Neural cell (in vitro differentiated cells): Measurements from ENCODE around the gene CTNNA2. TPM values are rescaled to one million over a fixed set of nuclear protein-coding genes. Genes with fewer than 3 reads are reported as not detected.
A peak's percentile ranks its signal among the peaks of the same experiment; 100 is the strongest.

Experiments used
- H2AFZ ChIP-seq: fragments of 200-600, 300-800 bp; sonication (generic), shearing (Covaris generic); 2 replicates; pipeline ENCODE4 v1.6.0; 2014; ENCODE audit warnings: low read depth, mild to moderate bottlenecking, antibody characterized with exemption, low read length, moderate library complexity
- H3F3A ChIP-seq: fragments of 200-600 bp; shearing (Covaris generic); 2 replicates; pipeline ENCODE4 v1.6.1; 2016; ENCODE audit warnings: mild to moderate bottlenecking, moderate library complexity, mixed read lengths, antibody characterized with exemption, low read length; ENCODE audit not compliant: insufficient read depth, poor library complexity, severe bottlenecking
- H3K27ac ChIP-seq: fragments of 200-600, 300-800 bp; sonication (generic), shearing (Covaris generic); 2 replicates; pipeline ENCODE4 v1.5.1; 2014; ENCODE audit warnings: mild to moderate bottlenecking, low read length, moderate library complexity
- H3K27me3 ChIP-seq: fragments of 300-800, 200-600 bp; sonication (generic), shearing (Covaris generic); 2 replicates; pipeline ENCODE4 v1.6.0; 2014; ENCODE audit warnings: mild to moderate bottlenecking, low read depth, low read length, moderate library complexity; ENCODE audit not compliant: insufficient read depth
- H3K36me3 ChIP-seq: fragments of 300-800, 200-600 bp; sonication (generic), shearing (Covaris generic); 2 replicates; pipeline ENCODE4 v1.5.1; 2014; ENCODE audit warnings: mild to moderate bottlenecking, antibody characterized with exemption, low read length, moderate library complexity; ENCODE audit not compliant: insufficient read depth
- H3K4me2 ChIP-seq: fragments of 300-800, 200-600 bp; sonication (generic), shearing (Covaris generic); 2 replicates; pipeline ENCODE4 v1.6.0; 2014; ENCODE audit warnings: mild to moderate bottlenecking, low read length
- H3K4me3 ChIP-seq: fragments of 300-800, 200-600 bp; sonication (generic), shearing (Covaris generic); 2 replicates; pipeline ENCODE4 v1.5.1; 2014; ENCODE audit warnings: mild to moderate bottlenecking, low read length, moderate library complexity
- H3K79me2 ChIP-seq: fragments of 200-600 bp; shearing (Covaris generic); replicated peaks from 2 replicates; pipeline ENCODE4 v1.6.0; 2014; ENCODE audit warnings: mild to moderate bottlenecking, low read length, moderate library complexity; ENCODE audit not compliant: insufficient read depth
- H3K9ac ChIP-seq: fragments of 300-800, 200-600 bp; sonication (generic), shearing (Covaris generic); 2 replicates; pipeline ENCODE4 v1.6.1; 2016; ENCODE audit warnings: mild to moderate bottlenecking, low read length, mixed read lengths
- H3K9me2 ChIP-seq: fragments of 200-600 bp; shearing (Covaris generic); 2 replicates; pipeline ENCODE4 v1.6.1; 2016; ENCODE audit warnings: mild to moderate bottlenecking, low read length, mixed read lengths; ENCODE audit not compliant: insufficient read depth
- H3K9me3 ChIP-seq: fragments of 200-600, 300-800 bp; sonication (generic), shearing (Covaris generic); 2 replicates; pipeline ENCODE4 v1.6.1; 2016; ENCODE audit warnings: mild to moderate bottlenecking, mixed run types, low read length, moderate library complexity, mixed read lengths
- H4K20me1 ChIP-seq: fragments of 200-600 bp; shearing (Covaris generic); 2 replicates; pipeline ENCODE4 v1.6.1; 2016; ENCODE audit warnings: mild to moderate bottlenecking, mixed run types; ENCODE audit not compliant: insufficient read depth
- CTCF ChIP-seq: fragments of 450-650 bp; IDR thresholded peaks from 2 replicates; pipeline ENCODE4 v1.5.1; 2014; ENCODE audit warnings: antibody characterized with exemption, mild to moderate bottlenecking, moderate library complexity; ENCODE audit not compliant: poor library complexity, severe bottlenecking
- EP300 ChIP-seq: fragments of 450-650 bp; conservative IDR thresholded peaks from 2 replicates; pipeline ENCODE4 v1.6.1; 2014; ENCODE audit warnings: antibody characterized with exemption, mild to moderate bottlenecking, moderate library complexity; ENCODE audit not compliant: poor library complexity, severe bottlenecking
- EZH2 ChIP-seq: fragments of 200-600, 300-800 bp; shearing (Covaris generic), sonication (generic); IDR thresholded peaks from 2 replicates; pipeline ENCODE4 v1.6.1; 2014; ENCODE audit warnings: antibody characterized with exemption, low read length, borderline replicate concordance, mild to moderate bottlenecking; ENCODE audit not compliant: insufficient read depth, poor library complexity, severe bottlenecking
- MXI1 ChIP-seq: fragments of 450-650 bp; conservative IDR thresholded peaks from 2 replicates; pipeline ENCODE4 v1.6.1; 2014; ENCODE audit warnings: antibody characterized with exemption, mild to moderate bottlenecking; ENCODE audit not compliant: poor library complexity, severe bottlenecking
- POLR2AphosphoS5 ChIP-seq: IDR thresholded peaks from 2 replicates; pipeline ENCODE4 v1.6.1; 2012
- RAD21 ChIP-seq: fragments of 450-650 bp; conservative IDR thresholded peaks from 2 replicates; pipeline ENCODE4 v1.6.1; 2014; ENCODE audit warnings: antibody characterized with exemption, mild to moderate bottlenecking, moderate library complexity
- REST ChIP-seq: IDR thresholded peaks from 2 replicates; pipeline ENCODE4 v1.6.1; 2012; ENCODE audit warnings: borderline replicate concordance
- SMC3 ChIP-seq: fragments of 450-650 bp; conservative IDR thresholded peaks from 2 replicates; pipeline ENCODE4 v1.6.1; 2014; ENCODE audit warnings: antibody characterized with exemption, mild to moderate bottlenecking, moderate library complexity; ENCODE audit not compliant: poor library complexity
- TAF1 ChIP-seq: IDR thresholded peaks from 2 replicates; pipeline ENCODE4 v1.6.1; 2012; ENCODE audit warnings: low read depth
- polyA plus RNA-seq: library from polyadenylated mRNA; depleted of rRNA; stranded (reverse); fragments of >200 nt; gene quantifications from 2 replicates; pipeline ENCODE4 v1.2.3, GENCODE V29; 2014

The CTNNA2 gene
- polyA plus RNA-seq, 1 donor from 2014 or later, result 194 TPM

- no peaks in the 10 kb centered on the region for H3K9me3 ChIP-seq
- H2AFZ ChIP-seq, result no peak overlapping the region
- peak; percentile 37 for TF ChIP-seq SMC3
- TF ChIP-seq EP300, result peak; percentile 23
- peak; percentile 44 for TF ChIP-seq POLR2AphosphoS5
- peak; percentile 41 for TF ChIP-seq CTCF
- no peak for TF ChIP-seq MXI1
- peak; percentile 38 for TF ChIP-seq RAD21
- no peak for TF ChIP-seq REST
- TF ChIP-seq TAF1, result no peak
- TF ChIP-seq EZH2, result no peak
- no peaks in the 10 kb centered on the region for H4K20me1 ChIP-seq
- H3K9me2 ChIP-seq, result no peaks in the 10 kb centered on the region
- no peak overlapping the region for H3K4me2 ChIP-seq
- H3K9ac ChIP-seq, result no peak overlapping the region
- H3K27ac ChIP-seq, result no peak overlapping the region
- H3K27me3 ChIP-seq, result no peaks in the 10 kb centered on the region
- H3K36me3 ChIP-seq, result no peaks in the 10 kb centered on the region
- H3F3A ChIP-seq, result no peaks in the 10 kb centered on the region
- no peak overlapping the region for H3K4me3 ChIP-seq
- no peaks in the 10 kb centered on the region for H3K79me2 ChIP-seq
These were observed 574.0 kb downstream of the CTNNA2 start for GRCh38 chr2:80086831-80087230.

GRCh38 chr2:80091237-80091636 is 578.4 kb downstream of the CTNNA2 start:
- no peaks in the 10 kb centered on the region for H3K27me3 ChIP-seq
- H3K27ac ChIP-seq, result no peak overlapping the region
- no peak overlapping the region for H2AFZ ChIP-seq
- no peak for TF ChIP-seq MXI1
- TF ChIP-seq REST, result no peak
- TF ChIP-seq SMC3, result no peak
- TF ChIP-seq CTCF, result no peak
- no peak for TF ChIP-seq TAF1
- no peak for TF ChIP-seq EP300
- no peak for TF ChIP-seq POLR2AphosphoS5
- no peak for TF ChIP-seq EZH2
- no peak for TF ChIP-seq RAD21
- no peak overlapping the region for H3K9ac ChIP-seq
- no peaks in the 10 kb centered on the region for H3K9me2 ChIP-seq
- no peak overlapping the region for H3K4me2 ChIP-seq
- H3K4me3 ChIP-seq, result no peak overlapping the region
- no peaks in the 10 kb centered on the region for H4K20me1 ChIP-seq
- no peaks in the 10 kb centered on the region for H3K79me2 ChIP-seq
- H3F3A ChIP-seq, result no peaks in the 10 kb centered on the region
- H3K9me3 ChIP-seq, result no peaks in the 10 kb centered on the region
- no peaks in the 10 kb centered on the region for H3K36me3 ChIP-seq
